GM12864 (cell line): ENCODE data around the gene FRK.

ENCODE experiments used
- DNase-seq: peaks from one replicate; pipeline ENCODE4 v3.0.0-alpha.2; 2011; ENCODE audit warnings: low read depth
- H3K4me3 ChIP-seq: 2 replicates; pipeline ENCODE4 v1.5.1; 2011; ENCODE audit warnings: mild to moderate bottlenecking, low read depth, low read length, control low read depth
- TF ChIP-seq, protein P1 (sequence below): IDR thresholded peaks from 2 replicates; pipeline ENCODE4 v1.5.1; 2011; ENCODE audit warnings: low read depth, mild to moderate bottlenecking, moderate library complexity, low read length, control low read depth, inconsistent platforms; ENCODE audit errors: missing control alignments

The FRK gene

DNA sequence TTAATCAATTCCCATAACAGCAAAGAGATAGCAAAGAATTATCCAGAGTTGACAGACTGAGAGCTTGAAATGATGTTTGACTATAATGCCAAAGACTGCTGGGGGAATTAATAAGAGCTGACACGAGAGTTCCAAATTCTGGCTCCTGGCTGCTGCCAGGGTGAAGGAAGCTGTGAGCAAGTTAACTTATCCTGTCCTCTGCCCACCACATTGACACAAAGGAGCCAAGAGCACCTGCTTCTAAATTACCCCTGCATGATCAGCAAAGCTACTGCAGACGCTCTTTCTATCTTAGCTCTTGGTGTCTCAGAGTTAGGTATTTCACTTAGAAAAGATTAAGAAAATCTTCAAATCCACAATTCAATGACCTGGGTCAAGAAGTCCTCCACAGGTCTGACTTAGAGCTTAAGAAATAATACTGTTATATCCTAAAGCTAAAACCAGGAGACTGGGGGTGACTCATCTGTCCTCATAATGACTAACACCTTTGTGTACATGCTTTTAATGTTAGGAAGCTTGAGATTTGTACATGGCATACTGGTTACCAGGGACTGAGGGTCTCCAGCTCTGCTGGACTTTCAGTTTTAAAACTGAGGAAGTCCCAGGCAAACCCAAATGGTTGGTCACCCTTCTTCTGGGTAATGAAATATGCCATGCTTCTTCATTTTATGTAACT is 13.2 kb upstream of the FRK start:
- TF ChIP-seq, protein P1, sequence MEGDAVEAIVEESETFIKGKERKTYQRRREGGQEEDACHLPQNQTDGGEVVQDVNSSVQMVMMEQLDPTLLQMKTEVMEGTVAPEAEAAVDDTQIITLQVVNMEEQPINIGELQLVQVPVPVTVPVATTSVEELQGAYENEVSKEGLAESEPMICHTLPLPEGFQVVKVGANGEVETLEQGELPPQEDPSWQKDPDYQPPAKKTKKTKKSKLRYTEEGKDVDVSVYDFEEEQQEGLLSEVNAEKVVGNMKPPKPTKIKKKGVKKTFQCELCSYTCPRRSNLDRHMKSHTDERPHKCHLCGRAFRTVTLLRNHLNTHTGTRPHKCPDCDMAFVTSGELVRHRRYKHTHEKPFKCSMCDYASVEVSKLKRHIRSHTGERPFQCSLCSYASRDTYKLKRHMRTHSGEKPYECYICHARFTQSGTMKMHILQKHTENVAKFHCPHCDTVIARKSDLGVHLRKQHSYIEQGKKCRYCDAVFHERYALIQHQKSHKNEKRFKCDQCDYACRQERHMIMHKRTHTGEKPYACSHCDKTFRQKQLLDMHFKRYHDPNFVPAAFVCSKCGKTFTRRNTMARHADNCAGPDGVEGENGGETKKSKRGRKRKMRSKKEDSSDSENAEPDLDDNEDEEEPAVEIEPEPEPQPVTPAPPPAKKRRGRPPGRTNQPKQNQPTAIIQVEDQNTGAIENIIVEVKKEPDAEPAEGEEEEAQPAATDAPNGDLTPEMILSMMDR = no peak

DNA sequence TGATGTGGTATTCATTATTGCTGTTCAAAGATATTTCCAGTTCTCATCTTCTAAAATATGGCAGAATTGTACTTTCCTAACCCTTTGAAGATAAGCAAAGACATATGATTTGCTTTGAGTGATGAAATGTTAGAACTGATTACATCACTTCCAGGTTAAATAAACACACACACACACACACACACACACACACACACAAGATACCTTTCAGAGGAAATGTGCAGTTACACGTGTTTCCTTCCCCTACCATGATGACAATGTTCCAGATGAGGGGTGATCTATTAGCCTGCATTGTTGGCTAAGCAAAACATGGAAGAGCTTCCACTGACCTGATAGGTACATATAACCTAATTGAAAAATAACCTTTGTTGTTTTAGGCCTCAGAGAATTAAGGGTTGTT is 11.7 kb upstream of the FRK start:
- H3K4me3 ChIP-seq = no peak overlapping the region
- no peak for DNase-seq
- TF ChIP-seq, protein P1 = no peak

More for the DNA sequence above, 13.2 kb upstream of the FRK start:
- H3K4me3 ChIP-seq = no peak overlapping the region
- no peak for DNase-seq

DNA sequence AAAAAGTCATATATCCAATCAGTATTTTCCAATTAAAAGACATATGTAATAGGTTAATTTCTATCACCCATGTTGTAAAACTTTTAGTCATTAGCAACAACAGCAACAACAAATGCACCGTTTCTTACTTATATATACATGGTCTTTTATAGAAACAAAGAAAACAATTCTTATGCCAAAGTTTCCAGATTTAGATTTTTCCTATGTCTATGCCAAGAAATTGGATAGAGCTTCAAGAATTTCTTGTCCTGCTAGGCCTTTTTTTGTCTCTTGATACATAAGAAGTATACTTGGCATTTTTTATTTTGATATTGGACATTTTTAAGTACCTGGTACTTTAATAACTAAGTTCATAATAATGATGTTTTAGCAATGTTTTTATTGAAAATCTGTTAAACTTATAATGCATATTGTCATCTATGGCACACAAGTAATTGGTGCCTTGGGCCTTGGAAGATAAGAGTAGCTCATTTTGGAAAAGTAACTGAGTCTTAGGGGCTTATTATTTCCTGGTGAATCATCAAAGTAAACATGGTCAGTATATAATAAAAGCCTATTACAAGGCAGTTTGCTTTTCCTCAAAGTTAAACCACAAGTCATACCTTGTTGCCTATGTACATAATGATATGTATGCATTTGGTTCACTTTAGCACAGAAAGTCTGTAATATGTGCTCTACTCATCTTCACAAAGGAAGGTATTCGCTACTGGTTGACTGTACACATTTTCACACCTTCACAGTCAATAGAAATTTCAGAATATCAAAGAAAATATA is 10.1 kb upstream of the FRK start:
- TF ChIP-seq, protein P1 = no peak
- no peak overlapping the region for H3K4me3 ChIP-seq
- no peak for DNase-seq

DNA sequence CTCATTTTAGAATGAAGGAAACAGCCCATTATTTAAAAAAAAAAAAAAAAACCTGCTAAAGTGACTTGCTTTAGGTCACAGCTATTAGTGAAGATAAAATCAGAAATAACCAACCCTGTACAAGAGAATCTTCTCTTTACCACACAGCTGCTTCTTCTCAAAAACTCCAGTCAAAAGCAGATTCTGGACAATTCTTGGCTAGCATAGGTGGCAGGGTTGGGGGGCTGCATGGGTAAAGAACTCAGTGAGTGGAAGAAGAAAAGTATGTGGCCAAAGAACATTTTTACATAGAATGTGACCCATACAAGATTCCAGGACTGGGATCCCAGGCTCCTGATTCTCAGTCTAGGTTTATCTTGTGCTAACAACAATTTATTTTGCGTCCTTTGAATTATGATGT is 9.4 kb upstream of the FRK start:
- TF ChIP-seq, protein P1 = no peak
- no peak overlapping the region for H3K4me3 ChIP-seq
- no peak for DNase-seq

DNA sequence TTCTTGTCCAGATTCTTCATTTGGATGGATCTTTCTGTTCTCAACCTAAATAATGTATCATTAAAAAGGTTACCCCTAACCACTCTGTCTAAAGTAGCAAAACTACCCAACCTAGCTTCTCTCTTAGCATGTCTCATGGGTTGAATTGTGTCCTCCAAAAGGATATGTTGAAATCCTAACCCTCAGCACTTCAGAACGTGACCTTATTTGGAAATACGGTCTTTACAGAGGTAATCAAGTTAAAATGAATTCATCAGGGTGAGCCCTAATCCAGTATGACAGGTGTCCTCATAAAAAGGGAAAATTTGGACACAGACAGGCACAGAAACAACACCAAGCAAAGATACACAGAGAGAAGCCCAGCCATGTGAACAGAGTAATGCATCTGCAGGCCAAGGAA is 6.1 kb upstream of the FRK start:
- DNase-seq = no peak
- TF ChIP-seq, protein P1 = no peak
- H3K4me3 ChIP-seq = no peak overlapping the region

DNA sequence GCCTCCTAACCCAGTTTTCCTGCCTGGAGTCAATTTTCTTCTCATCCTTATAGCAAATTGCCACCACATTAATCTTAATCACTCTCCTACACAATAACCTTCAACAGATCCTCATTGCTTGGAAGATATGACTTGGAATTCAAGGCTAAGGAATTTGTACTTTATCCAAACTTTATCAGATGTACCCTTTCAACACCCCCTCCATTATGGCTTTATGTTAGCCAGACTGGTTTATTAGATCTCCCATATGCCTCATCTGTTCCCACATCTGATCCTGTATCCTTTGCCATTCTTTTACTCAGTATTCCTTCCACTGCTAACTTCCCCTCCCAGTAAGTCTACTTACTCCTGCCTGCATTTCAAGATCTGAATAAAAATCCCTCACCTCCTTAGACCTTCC is 4.0 kb upstream of the FRK start:
- no peak for DNase-seq
- TF ChIP-seq, protein P1 = no peak
- H3K4me3 ChIP-seq = no peak overlapping the region

DNA sequence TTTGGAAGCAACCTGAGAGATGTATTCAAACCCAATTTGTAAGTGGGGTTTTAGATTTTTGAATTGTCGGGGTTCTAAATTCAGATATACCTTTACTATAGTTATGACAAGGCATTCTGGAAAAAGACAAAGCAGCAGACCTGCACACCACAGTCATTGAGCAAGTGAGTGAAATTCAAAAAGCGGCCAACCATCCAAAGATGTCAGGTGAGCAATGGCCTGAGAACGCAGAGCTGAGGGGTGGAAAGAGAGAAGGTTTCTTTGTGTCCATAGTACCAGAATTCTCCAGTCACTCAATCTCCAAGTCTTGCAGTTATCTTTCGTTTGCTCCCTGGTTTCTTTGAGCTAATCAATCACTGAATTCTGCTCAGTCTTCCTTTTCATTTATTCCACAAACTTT is 1.8 kb upstream of the FRK start:
- TF ChIP-seq, protein P1 = no peak
- DNase-seq = no peak

More for the DNA sequence above, 1.8 kb upstream of the FRK start:
- H3K4me3 ChIP-seq = no peak overlapping the region
